Epithelial cell of umbilical artery (primary cell): ENCODE measurements around the gene BBOX1. TPM values are rescaled to one million over a fixed set of nuclear protein-coding genes. Genes with fewer than 3 reads are reported as not detected.

Experiments used
- total RNA-seq: library from RNA; depleted of rRNA; stranded (reverse); fragments of >200 nt; gene quantifications from 2 replicates; pipeline ENCODE4 v1.2.3, GENCODE V29; 2014

Gene BBOX1, protein sequence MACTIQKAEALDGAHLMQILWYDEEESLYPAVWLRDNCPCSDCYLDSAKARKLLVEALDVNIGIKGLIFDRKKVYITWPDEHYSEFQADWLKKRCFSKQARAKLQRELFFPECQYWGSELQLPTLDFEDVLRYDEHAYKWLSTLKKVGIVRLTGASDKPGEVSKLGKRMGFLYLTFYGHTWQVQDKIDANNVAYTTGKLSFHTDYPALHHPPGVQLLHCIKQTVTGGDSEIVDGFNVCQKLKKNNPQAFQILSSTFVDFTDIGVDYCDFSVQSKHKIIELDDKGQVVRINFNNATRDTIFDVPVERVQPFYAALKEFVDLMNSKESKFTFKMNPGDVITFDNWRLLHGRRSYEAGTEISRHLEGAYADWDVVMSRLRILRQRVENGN
- not detected in 2 replicates for total RNA-seq

DNA sequence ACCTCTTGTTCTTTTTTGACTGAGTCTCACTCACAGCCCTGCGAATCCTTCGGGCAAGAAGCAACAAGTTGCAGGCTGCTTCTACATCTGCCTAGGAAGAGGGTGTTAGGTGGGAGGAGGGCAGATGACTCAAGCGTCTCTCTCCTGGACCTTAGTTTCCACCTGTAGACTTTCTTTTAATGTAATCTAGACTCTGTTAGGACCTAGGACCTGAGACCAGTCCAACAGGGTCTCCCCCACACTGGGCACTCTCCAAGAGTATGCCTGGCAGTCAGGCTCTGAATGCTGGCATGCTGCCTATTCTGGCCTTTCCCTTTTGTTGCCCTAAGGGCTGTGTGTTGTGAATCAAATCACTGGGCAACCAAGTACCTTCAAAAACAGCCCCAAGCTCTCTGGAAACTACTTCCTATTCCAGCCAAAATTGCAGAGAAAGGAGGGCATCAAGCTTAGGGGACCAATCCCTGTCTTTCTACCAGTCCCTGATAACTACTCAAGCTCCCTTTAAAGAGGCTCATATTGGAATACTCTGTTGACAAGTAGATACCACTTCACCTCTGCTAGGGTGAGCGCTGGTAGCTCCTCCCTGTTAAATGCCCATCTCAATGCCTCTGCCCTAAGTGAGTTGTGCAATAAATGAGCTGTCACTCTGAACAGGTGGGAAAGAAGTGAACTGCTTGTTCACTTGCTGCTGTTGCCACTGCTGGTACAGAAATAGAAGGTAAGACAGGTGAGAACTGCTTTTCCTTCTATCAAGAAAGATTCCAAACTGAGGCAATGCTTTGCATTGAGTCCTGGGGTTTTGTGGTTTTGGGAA is at the start of gene BBOX1:
Gene BBOX1 (plus strand): TSS at position 514 of the 814 bp plus-strand sequence. CDS start 14,616 bp downstream, outside the sequence.

DNA sequence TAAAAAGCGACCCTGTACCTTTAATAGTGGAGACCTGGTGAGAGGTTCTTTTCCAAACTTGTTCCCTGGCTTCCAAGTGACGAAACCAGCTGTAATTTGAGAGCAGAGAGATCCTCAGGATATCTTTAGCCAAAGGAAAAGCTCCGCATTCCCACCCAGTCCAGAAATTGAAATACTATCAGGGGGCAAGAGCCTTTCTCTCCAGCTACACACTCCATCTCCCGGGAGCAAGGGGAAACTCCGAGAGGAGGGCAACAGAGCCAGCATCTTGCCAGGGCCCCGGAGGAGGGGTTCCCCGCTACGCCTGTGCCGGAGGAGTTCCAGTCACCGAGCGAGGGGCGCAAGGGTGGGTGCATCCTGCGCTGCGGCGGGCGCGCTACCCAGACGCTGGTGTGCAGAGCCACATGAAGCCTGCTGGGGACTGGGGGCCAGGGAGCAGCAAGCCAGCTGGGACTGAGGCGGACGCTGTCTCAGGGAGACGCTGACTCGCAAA is 46.6 kb upstream of the BBOX1 start, which contains the start of gene FIBIN:
Gene FIBIN (plus strand): TSS at position 148 of the 493 bp plus-strand sequence. CDS start 415 bp downstream, outside the sequence.

Other genes starting within 250 kb of the BBOX1 start
- gene FIBIN, start 46.7 kb upstream of the BBOX1 start, total RNA-seq = 0.32 and 0.46 TPM in 2 replicates